ENCODE measurements around the gene KRTAP9-6.

GRCh38 chr17:41304091-41304490 lies 38.9 kb downstream of the KRTAP9-6 start:
- TF ChIP-seq EZH2 (IDR thresholded peaks at IDR 0.05) = no peak
- no peak for TF ChIP-seq CTCF (IDR thresholded peaks at IDR 0.05 in 2 of 3, conservative IDR thresholded peaks at IDR 0.05 in 1 of 3; ENCODE audit: borderline replicate concordance in 1 of 3, insufficient read depth in 1 of 3, low read depth in 2 of 3, low read length in 2 of 3)
- TF ChIP-seq ZFX (IDR thresholded peaks at IDR 0.05) = no peak
- no peak for TF ChIP-seq SRF (IDR thresholded peaks at IDR 0.05; ENCODE audit: low read depth)
- no peak for TF ChIP-seq SP1 (IDR thresholded peaks at IDR 0.05; ENCODE audit: low read depth)
- TF ChIP-seq SIN3A (IDR thresholded peaks at IDR 0.05; ENCODE audit: low read depth) = no peak
